Brain microvascular endothelial cell (primary cell): Measurements from ENCODE around the gene GRXCR2.
A peak's percentile ranks its signal among the peaks of the same experiment; 100 is the strongest.

Experiments
- DNase-seq: peaks from one replicate; pipeline ENCODE4 v3.0.0-alpha.2; 2020
- H3K27ac ChIP-seq: fragments of 250-450 bp; sonication (Bioruptor Pico); 2 replicates; pipeline ENCODE4 v1.5.1; 2020; ENCODE audit warnings: mild to moderate bottlenecking, moderate library complexity
- H3K27me3 ChIP-seq: fragments of 250-450 bp; sonication (Bioruptor Pico); replicated peaks from 2 replicates; pipeline ENCODE4 v1.5.1; 2020; ENCODE audit warnings: mild to moderate bottlenecking
- H3K36me3 ChIP-seq: fragments of 250-450 bp; sonication (Bioruptor Pico); replicated peaks from 2 replicates; pipeline ENCODE4 v1.5.1; 2020; ENCODE audit warnings: mild to moderate bottlenecking
- H3K4me3 ChIP-seq: 2 replicates; pipeline ENCODE4 v1.5.1; 2011; ENCODE audit warnings: low read depth, mild to moderate bottlenecking, control low read depth, low read length, moderate library complexity
- in situ Hi-C: cut with HindIII; loops from 2 replicates; pipeline ENCODE4 v1.10.0; 2017; ENCODE audit warnings: low sequenced_read_pairs, low pct_ligation_motif_present
- TF ChIP-seq, protein P1 (sequence below): IDR thresholded peaks from 2 replicates; pipeline ENCODE4 v1.5.1; 2011; ENCODE audit warnings: low read depth, mild to moderate bottlenecking, moderate library complexity, low read length, control low read depth, inconsistent platforms; ENCODE audit errors: missing control alignments

Gene GRXCR2

DNA sequence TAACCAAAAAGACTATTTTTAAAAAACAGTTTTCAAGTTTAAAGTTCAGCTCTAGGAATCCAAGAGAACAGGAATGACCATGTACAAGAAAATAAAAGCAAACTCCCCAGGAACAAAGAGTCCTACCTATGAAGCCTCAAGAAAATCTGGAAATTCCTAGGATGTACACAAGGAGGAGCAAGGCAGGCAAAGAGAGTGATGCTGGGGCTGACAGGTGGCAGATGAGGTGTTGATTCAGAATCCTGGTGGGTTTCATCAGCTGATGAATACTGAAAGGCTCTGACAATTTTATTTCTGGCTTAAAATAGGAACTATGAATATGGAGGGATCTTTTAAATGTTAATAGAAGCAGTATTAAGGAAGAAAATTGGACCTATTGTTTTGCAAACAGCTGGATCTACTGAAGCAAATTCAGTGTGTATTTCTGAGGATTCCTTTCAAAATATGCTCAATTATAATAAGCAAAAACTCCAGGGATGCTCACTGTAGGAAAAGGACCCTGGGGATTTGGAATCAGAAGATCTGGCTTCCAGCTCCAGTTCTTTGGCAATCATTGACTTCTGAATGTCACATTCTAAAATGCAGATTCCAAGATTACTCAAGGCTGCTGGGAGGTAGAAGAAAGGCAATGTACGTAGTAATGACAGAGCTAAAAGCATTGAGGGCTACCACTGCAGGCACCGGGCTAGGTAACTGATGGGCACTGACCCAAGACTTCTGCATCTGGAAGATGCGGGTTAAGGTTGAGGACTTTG is 35.6 kb upstream of the GRXCR2 start:
- in situ Hi-C loops: no loop called here

DNA sequence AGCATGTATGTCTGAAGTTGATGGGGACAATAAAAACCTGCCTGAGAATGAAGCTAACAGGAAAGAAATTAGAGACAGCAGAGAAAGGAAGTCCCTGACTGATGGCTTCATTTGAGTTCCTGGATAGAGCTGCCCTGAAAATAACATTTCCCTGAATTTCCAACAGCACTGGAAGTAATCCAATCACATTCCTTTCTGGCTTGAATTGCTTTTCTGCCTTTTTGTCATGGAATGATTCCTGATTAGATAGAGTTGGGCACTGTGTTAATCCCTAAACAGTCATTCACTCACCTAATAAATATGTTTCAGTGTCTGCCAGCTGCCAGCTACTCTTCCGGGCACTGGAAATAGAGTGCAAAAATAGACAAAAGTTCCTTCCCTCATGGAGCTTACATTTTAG is 33.6 kb upstream of the GRXCR2 start:
- H3K4me3 ChIP-seq: no peak overlapping the region
- no peaks in the 10 kb centered on the region for H3K27me3 ChIP-seq
- no peak for DNase-seq
- in situ Hi-C loops: no loop called here
- no peak overlapping the region for H3K27ac ChIP-seq
- no peaks in the 10 kb centered on the region for H3K36me3 ChIP-seq
- TF ChIP-seq, protein P1, sequence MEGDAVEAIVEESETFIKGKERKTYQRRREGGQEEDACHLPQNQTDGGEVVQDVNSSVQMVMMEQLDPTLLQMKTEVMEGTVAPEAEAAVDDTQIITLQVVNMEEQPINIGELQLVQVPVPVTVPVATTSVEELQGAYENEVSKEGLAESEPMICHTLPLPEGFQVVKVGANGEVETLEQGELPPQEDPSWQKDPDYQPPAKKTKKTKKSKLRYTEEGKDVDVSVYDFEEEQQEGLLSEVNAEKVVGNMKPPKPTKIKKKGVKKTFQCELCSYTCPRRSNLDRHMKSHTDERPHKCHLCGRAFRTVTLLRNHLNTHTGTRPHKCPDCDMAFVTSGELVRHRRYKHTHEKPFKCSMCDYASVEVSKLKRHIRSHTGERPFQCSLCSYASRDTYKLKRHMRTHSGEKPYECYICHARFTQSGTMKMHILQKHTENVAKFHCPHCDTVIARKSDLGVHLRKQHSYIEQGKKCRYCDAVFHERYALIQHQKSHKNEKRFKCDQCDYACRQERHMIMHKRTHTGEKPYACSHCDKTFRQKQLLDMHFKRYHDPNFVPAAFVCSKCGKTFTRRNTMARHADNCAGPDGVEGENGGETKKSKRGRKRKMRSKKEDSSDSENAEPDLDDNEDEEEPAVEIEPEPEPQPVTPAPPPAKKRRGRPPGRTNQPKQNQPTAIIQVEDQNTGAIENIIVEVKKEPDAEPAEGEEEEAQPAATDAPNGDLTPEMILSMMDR: no peak

More for the DNA sequence above, 35.6 kb upstream of the GRXCR2 start:
- no peak for DNase-seq
- TF ChIP-seq, protein P1: peak; percentile 47
- Histone ChIP-seq H3K27me3 (no peaks in the 10 kb centered on the region), H3K36me3 (no peaks in the 10 kb centered on the region), H3K4me3 (no peak overlapping the region), H3K27ac (no peak overlapping the region)

- no peak overlapping the region for H3K27ac ChIP-seq
- no peak for DNase-seq
- in situ Hi-C loops: no loop called here
- H3K36me3 ChIP-seq: no peaks in the 10 kb centered on the region
- no peak overlapping the region for H3K4me3 ChIP-seq
- no peaks in the 10 kb centered on the region for H3K27me3 ChIP-seq
- TF ChIP-seq, protein P1: no peak
Measured at GRCh38 chr5:145904743-145905142, 31.9 kb upstream of the GRXCR2 start.

- H3K27me3 ChIP-seq: no peaks in the 10 kb centered on the region
- H3K27ac ChIP-seq: no peak overlapping the region
- H3K4me3 ChIP-seq: no peak overlapping the region
- no peak for DNase-seq
- in situ Hi-C loops: no loop called here
- TF ChIP-seq, protein P1: no peak
- H3K36me3 ChIP-seq: no peaks in the 10 kb centered on the region
Measured at GRCh38 chr5:145903867-145904266, 31.1 kb upstream of the GRXCR2 start.

- in situ Hi-C loops: no loop called here
- TF ChIP-seq, protein P1: peak; percentile 49
- no peak overlapping the region for H3K4me3 ChIP-seq
- H3K27me3 ChIP-seq: no peaks in the 10 kb centered on the region
- no peaks in the 10 kb centered on the region for H3K36me3 ChIP-seq
- no peak overlapping the region for H3K27ac ChIP-seq
- DNase-seq: no peak
Measured at GRCh38 chr5:145903113-145903512, 30.3 kb upstream of the GRXCR2 start.

DNA sequence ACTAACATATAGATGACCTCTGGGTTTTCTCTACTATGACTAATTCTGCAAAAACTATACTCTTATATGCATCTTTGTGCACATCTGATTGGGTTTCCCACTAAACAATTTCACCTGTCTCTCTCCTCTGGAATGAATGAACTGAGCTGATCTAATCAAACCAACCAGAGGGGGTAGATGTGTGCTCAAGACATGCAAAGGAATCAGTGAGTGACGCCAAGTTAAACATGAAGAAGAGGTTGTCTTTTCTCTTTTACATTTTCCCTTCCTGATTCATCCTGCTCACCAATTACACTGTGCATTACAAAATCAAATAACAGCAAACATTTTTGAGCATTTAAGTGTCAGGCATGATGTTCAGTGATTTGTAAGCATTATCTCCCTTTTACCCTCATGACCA is 29.6 kb upstream of the GRXCR2 start:
- no peak overlapping the region for H3K4me3 ChIP-seq

More for the DNA sequence above, 29.6 kb upstream of the GRXCR2 start:
- DNase-seq: no peak
- no peaks in the 10 kb centered on the region for H3K27me3 ChIP-seq
- in situ Hi-C loops: no loop called here
- no peak overlapping the region for H3K27ac ChIP-seq
- TF ChIP-seq, protein P1: no peak
- no peaks in the 10 kb centered on the region for H3K36me3 ChIP-seq
